Fibroblast of lung (primary cell): ENCODE results near the gene GADL1. TPM values are rescaled to one million over a fixed set of nuclear protein-coding genes. Genes with fewer than 3 reads are reported as not detected.

ENCODE experiments used
- DNase-seq, 2 donors: peaks; one replicate each; pipeline versions ENCODE4 v3.0.0 to v3.0.0-alpha.2; 2010; ENCODE audit warnings: low read depth in 2 of 2
- H2AFZ ChIP-seq: 2 replicates; pipeline ENCODE4 v1.5.1; 2012; ENCODE audit warnings: low read length, control low read depth, inconsistent platforms
- H3K27ac ChIP-seq: 2 replicates; pipeline ENCODE4 v1.5.1; 2011; ENCODE audit warnings: low read length, control low read depth; ENCODE audit not compliant: insufficient read depth
- H3K27me3 ChIP-seq: 2 replicates; pipeline ENCODE4 v1.5.1; 2011; ENCODE audit warnings: mild to moderate bottlenecking, low read length; ENCODE audit not compliant: control insufficient read depth, insufficient read depth
- H3K36me3 ChIP-seq: 2 replicates; pipeline ENCODE4 v1.5.1; 2011; ENCODE audit warnings: low read length; ENCODE audit not compliant: control insufficient read depth, insufficient read depth
- H3K4me1 ChIP-seq: 2 replicates; pipeline ENCODE4 v1.5.1; 2011; ENCODE audit warnings: low read length; ENCODE audit not compliant: control insufficient read depth, insufficient read depth; ENCODE audit errors: extremely low read depth
- H3K4me2 ChIP-seq: 2 replicates; pipeline ENCODE4 v1.5.1; 2011; ENCODE audit warnings: low read length, control low read depth; ENCODE audit not compliant: insufficient read depth; ENCODE audit errors: extremely low read depth
- H3K4me3 ChIP-seq, 4 experiments: fragments of 200-600 bp in 1 of 4; sonication (generic) in 1 of 4; replicated peaks in 1 of 4; 2 replicates each; pipeline ENCODE4 v1.5.1; 2011 to 2016; ENCODE audit warnings: low read length in 4 of 4, low read depth in 3 of 4, mild to moderate bottlenecking in 3 of 4, control low read depth in 2 of 4, inconsistent platforms in 1 of 4, mixed read lengths in 1 of 4; ENCODE audit not compliant: insufficient read depth in 1 of 4; ENCODE audit errors: control extremely low read depth in 1 of 4
- H3K79me2 ChIP-seq: 2 replicates; pipeline ENCODE4 v1.5.1; 2012; ENCODE audit warnings: mild to moderate bottlenecking, low read length, inconsistent platforms; ENCODE audit not compliant: control insufficient read depth, insufficient read depth
- H3K9ac ChIP-seq: 2 replicates; pipeline ENCODE4 v1.5.1; 2011; ENCODE audit warnings: mild to moderate bottlenecking, low read length, control low read depth; ENCODE audit not compliant: insufficient read depth
- H3K9me3 ChIP-seq: 2 replicates; pipeline ENCODE4 v1.5.1; 2012; ENCODE audit warnings: low read depth, low read length; ENCODE audit not compliant: control insufficient read depth, insufficient read depth
- H4K20me1 ChIP-seq: 2 replicates; pipeline ENCODE4 v1.5.1; 2011; ENCODE audit warnings: low read length; ENCODE audit not compliant: control insufficient read depth, insufficient read depth; ENCODE audit errors: extremely low read depth
- EZH2 ChIP-seq: IDR thresholded peaks from 2 replicates; pipeline ENCODE4 v1.5.1; 2012; ENCODE audit warnings: low read length, control low read depth, mild to moderate bottlenecking; ENCODE audit errors: missing control alignments
- polyA plus RNA-seq, 2 donors: library from polyadenylated mRNA; depleted of rRNA in 1 of 2; stranded (reverse) in 1 of 2; unstranded in 1 of 2; fragments of >200 nt; gene quantifications; 2 replicates each; pipeline ENCODE4 v1.2.1, GENCODE V29; 2011 to 2012; ENCODE audit warnings: missing spikeins in 1 of 2
- total RNA-seq: library from RNA; depleted of rRNA; stranded (reverse); fragments of >200 nt; gene quantifications from 2 replicates; pipeline ENCODE4 v1.2.1, GENCODE V29; 2014
- TF ChIP-seq, protein P1 (sequence below), 2 donors: IDR thresholded peaks in 1 of 2; conservative IDR thresholded peaks in 1 of 2; 1 replicate in 1 of 2; 2 replicates in 1 of 2; pipeline ENCODE4 v1.5.1; 2011 to 2012; ENCODE audit warnings: low read length in 2 of 2, control low read depth in 1 of 2, inconsistent platforms in 1 of 2, low read depth in 1 of 2, mild to moderate bottlenecking in 1 of 2

Gene GADL1
- total and polyA plus RNA-seq, 2 donors (not counting 1 experiment from before 2014, with no cell fraction given) = 0.18 to 3.6 TPM

- H3K9me3 ChIP-seq = no peaks in the 10 kb centered on the region
- no peak overlapping the region for H3K4me2 ChIP-seq
- no peaks in the 10 kb centered on the region for H4K20me1 ChIP-seq
- no peak for DNase-seq
- H3K79me2 ChIP-seq = no peaks in the 10 kb centered on the region
- no peak overlapping the region for H3K9ac ChIP-seq
- TF ChIP-seq EZH2 = no peak
- TF ChIP-seq, protein P1, sequence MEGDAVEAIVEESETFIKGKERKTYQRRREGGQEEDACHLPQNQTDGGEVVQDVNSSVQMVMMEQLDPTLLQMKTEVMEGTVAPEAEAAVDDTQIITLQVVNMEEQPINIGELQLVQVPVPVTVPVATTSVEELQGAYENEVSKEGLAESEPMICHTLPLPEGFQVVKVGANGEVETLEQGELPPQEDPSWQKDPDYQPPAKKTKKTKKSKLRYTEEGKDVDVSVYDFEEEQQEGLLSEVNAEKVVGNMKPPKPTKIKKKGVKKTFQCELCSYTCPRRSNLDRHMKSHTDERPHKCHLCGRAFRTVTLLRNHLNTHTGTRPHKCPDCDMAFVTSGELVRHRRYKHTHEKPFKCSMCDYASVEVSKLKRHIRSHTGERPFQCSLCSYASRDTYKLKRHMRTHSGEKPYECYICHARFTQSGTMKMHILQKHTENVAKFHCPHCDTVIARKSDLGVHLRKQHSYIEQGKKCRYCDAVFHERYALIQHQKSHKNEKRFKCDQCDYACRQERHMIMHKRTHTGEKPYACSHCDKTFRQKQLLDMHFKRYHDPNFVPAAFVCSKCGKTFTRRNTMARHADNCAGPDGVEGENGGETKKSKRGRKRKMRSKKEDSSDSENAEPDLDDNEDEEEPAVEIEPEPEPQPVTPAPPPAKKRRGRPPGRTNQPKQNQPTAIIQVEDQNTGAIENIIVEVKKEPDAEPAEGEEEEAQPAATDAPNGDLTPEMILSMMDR (conservative IDR thresholded peaks at IDR 0.05 in 1 of 2, IDR thresholded peaks at IDR 0.05 in 1 of 2; ENCODE audit: low read depth in 1 of 2, low read length in 2 of 2) = no peak
- H3K4me1 ChIP-seq = no peaks in the 10 kb centered on the region
- no peaks in the 10 kb centered on the region for H3K36me3 ChIP-seq
- H3K27me3 ChIP-seq = no peaks in the 10 kb centered on the region
- no peak overlapping the region for H3K27ac ChIP-seq
- no peak overlapping the region for H2AFZ ChIP-seq
- H3K4me3 ChIP-seq = no peak overlapping the region
Observed at GRCh38 chr3:30729512-30729911, 164.9 kb downstream of the GADL1 start.

- no peak overlapping the region for H2AFZ ChIP-seq
- no peaks in the 10 kb centered on the region for H4K20me1 ChIP-seq
- H3K36me3 ChIP-seq = no peaks in the 10 kb centered on the region
- no peaks in the 10 kb centered on the region for H3K79me2 ChIP-seq
- no peak overlapping the region for H3K4me2 ChIP-seq
- no peaks in the 10 kb centered on the region for H3K4me1 ChIP-seq
- no peak for DNase-seq
- no peak overlapping the region for H3K9ac ChIP-seq
- no peaks in the 10 kb centered on the region for H3K27me3 ChIP-seq
- no peaks in the 10 kb centered on the region for H3K9me3 ChIP-seq
- H3K27ac ChIP-seq = no peak overlapping the region
- TF ChIP-seq EZH2 = no peak
- TF ChIP-seq, protein P1 (conservative IDR thresholded peaks at IDR 0.05 in 1 of 2, IDR thresholded peaks at IDR 0.05 in 1 of 2; ENCODE audit: low read depth in 1 of 2, low read length in 2 of 2) = no peak
- H3K4me3 ChIP-seq = no peak overlapping the region
Observed at GRCh38 chr3:30728143-30728542, 166.3 kb downstream of the GADL1 start.

DNA sequence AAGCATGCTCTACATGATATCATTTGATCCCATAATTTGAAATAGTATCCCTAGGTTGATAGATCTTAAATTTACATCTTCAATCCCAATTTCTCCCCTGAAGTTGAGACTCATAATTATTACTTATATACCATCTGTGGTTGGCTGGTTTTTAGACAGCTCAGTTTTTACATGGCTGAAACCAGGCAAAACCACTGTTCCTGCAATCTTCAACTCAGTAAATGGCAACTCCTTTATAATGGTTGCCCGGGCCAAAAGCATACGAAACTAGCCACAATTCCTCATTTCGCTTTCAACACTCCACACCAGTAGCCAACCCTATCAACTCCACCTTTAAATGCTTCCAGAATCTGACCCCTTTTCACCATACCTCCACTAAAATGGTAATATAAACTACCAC, 169.6 kb downstream of the GADL1 start:
- no peak for DNase-seq

More for the DNA sequence above, 169.6 kb downstream of the GADL1 start:
- Histone ChIP-seq H3K79me2 (no peaks in the 10 kb centered on the region), H3K4me3 (no peak overlapping the region), H3K36me3 (no peaks in the 10 kb centered on the region), H3K27me3 (no peaks in the 10 kb centered on the region), H3K9ac (no peak overlapping the region), H3K4me2 (no peak overlapping the region), H4K20me1 (no peaks in the 10 kb centered on the region), H3K27ac (no peak overlapping the region), H3K4me1 (peaks cover 4% of the 10 kb centered on the region), H2AFZ (no peak overlapping the region), H3K9me3 (no peaks in the 10 kb centered on the region)
- TF ChIP-seq, protein P1 (conservative IDR thresholded peaks at IDR 0.05 in 1 of 2, IDR thresholded peaks at IDR 0.05 in 1 of 2; ENCODE audit: low read depth in 1 of 2, low read length in 2 of 2) = no peak
- no peak for TF ChIP-seq EZH2
